SK-MEL-5 (cell line): ENCODE data around the gene PTPN4. TPM values are rescaled to one million over a fixed set of nuclear protein-coding genes. Genes with fewer than 3 reads are reported as not detected.

Source experiments
- DNase-seq: peaks from one replicate; pipeline ENCODE4 v3.0.0-alpha.2; 2016; ENCODE audit warnings: low read depth, low spot score
- in situ Hi-C: cut with HindIII; loops from 2 replicates; pipeline ENCODE4 v1.10.0; 2016; ENCODE audit warnings: low sequenced_read_pairs, high pct_unique_total_duplicates, low pct_unique_long_range_greater_than_20kb
- total RNA-seq: library from RNA; depleted of rRNA; stranded (reverse); fragments of >200 nt; shearing (Covaris generic); gene quantifications from 2 replicates; pipeline ENCODE4 v1.2.3, GENCODE V29; 2014

The PTPN4 gene
- total RNA-seq, 1 experiment from 2014 or later, result 15.7 TPM

DNA sequence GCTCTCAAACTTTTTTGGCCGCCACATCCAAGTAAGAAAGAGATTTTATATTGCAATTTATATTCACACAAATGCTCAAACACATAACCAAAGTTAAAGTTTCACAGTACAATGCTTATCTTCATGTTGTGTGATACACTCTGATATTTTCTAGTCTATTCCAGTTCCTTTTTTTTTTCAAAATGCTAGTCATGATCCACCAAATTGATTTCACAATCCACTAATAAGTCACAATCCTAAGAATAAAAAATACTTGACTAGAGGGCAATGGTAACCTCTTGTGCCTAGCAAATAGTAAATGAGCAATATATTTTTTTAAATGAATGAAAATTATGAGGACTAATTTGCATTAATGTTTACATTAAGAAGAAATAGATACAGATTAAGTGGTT is 5.8 kb upstream of the PTPN4 start:
- DNase-seq, result no peak
- in situ Hi-C loops, result no loop called here

GRCh38 chr2:119755906-119756305 is 3.8 kb upstream of the PTPN4 start:
- in situ Hi-C loops, result no loop called here
- no peak for DNase-seq

GRCh38 chr2:119756837-119757236 is 2.9 kb upstream of the PTPN4 start:
- in situ Hi-C loops, result no loop called here
- DNase-seq, result no peak

DNA sequence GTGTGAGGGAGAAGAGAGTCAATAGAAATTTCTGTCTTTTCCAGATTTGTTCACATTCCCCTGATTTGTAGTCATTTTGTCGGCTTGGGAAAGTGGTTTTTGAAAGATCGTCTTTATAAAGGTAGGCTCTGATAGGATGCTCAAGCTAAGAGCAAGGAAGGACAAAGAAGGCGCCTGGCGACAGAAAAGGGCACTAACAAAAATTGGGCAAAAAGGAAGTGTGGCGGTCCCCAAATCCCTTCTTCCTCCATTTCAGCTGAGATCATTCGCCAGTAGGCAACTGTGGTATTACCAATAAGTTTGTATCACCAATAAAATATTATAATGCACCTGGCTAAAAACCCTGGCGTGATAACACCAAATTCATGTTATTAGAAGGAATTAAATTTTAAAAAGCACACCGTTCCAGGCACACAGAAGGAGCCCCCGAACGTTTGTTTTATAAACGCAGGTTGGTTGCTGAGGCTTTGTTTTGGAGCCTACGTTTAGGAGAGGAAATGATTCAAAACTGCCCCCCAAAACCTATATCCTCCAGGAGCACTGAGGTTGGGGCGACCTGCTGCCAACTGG is 756 bp upstream of the PTPN4 start:
- DNase-seq, result no peak
- in situ Hi-C loops, result no loop called here

DNA sequence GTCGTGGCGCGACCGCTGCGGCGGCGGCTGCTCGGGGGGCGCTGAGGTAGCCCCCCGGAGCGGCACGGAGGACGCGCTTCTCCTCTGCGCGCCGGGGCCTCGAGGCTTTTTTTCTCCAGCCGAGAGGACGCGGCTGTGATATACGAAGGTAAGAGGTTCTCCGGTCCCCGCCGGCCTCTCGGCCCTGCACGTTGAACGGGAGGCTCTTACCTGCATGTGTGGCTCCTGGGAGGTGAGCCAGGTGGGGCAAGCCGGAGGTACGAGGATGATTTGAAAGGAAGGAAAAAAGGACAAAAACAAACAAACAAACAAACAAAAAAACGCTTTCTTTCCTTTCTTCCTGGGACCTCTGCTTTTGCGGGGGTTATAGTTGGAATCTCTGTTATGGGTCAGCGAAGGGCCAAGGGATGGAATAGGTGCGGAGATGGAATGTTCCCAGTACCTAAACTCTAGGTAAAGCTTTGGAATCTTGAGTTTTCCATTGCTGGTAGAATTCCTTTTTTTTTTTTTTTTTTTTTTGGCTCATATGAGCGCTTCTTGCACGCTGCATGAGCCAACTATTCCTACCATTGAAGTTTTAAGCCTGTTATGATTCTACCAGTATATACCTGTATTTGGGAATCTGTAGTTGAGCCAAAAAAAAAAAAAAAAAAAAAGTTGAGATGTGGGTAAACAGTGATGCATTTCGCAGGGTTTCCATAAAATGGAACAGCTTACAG is 674 bp downstream of the PTPN4 start:
- DNase-seq, result no peak
- in situ Hi-C loops, result no loop called here

- in situ Hi-C loops, result no loop called here
- peak; percentile 37 for DNase-seq
Observed at GRCh38 chr2:119760956-119761275, 1.2 kb downstream of the PTPN4 start.

DNA sequence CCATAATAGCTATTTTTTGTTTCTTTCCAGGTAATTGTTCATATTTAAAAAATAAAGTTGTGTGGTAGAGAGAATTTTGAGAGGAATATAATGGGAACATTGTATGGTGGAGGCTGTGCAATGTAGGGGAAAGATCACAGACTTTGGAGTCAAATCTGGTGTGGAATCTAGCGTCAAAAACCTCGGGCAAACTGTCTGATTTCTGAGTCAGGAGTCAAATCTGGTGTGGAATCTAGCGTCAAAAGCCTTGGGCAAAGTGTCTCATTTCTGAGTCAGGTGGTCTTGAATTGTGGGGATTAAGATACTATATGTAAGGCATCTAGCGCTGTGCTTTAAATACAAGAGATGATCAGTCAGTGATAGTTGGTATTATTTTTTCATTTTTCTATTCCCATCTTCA is 5.1 kb downstream of the PTPN4 start:
- no peak for DNase-seq

DNA sequence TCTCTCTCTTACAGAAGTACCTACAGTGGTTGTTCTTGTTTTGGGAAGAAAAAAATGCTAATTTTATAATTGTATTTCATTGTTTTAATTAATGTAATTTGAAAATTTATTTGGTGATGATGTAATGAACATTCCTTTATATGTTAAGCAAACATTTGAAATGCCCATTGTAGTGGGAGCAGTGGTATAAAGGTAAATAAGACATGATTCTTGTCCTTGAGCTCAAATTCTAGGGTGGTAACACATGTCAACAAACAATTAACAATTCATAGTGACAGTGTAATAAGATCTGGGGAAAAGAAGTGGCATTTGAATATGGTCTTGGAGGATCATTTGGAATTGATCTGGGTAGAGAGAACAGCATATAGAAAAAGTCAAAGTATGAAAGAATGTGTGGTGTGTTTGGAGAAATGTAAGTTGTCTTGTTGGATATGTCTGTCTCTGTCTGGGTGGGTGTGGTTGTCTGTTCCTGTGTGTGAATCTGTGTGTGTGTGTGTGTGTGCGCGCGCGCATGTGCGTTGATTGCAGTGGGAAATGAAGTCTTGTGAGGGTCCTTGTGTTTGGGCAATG is 5.8 kb downstream of the PTPN4 start:
- DNase-seq, result no peak
- in situ Hi-C loops, result no loop called here

More for the DNA sequence above, 5.1 kb downstream of the PTPN4 start:
- in situ Hi-C loops, result no loop called here

GRCh38 chr2:119766944-119767343 is 7.2 kb downstream of the PTPN4 start:
- in situ Hi-C loops, result no loop called here
- no peak for DNase-seq

DNA sequence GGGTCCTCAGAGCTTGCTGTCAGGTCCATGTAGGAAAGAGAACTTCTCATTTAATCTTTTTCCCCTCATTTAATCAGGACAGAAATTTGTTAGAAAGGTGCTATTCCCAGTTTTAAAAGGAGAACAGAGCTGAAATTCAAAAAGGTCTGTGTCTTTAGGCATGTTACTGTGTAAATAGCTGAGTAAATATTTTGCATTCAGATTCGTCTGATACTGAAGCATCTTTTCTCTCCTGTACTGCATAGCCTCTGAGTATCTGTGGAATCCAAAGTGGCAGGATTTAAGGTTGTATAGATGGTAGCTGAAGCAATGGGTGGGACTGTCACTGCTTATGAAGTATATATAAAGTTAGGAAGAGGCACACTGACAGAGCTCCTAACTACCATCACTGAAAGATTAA is 9.0 kb downstream of the PTPN4 start:
- in situ Hi-C loops, result no loop called here
- no peak for DNase-seq

- DNase-seq, result no peak
- in situ Hi-C loops, result no loop called here
Observed at GRCh38 chr2:119769645-119770044, 9.9 kb downstream of the PTPN4 start.

- DNase-seq, result no peak
- in situ Hi-C loops, result no loop called here
Observed at GRCh38 chr2:119771331-119771730, 11.6 kb downstream of the PTPN4 start.

DNA sequence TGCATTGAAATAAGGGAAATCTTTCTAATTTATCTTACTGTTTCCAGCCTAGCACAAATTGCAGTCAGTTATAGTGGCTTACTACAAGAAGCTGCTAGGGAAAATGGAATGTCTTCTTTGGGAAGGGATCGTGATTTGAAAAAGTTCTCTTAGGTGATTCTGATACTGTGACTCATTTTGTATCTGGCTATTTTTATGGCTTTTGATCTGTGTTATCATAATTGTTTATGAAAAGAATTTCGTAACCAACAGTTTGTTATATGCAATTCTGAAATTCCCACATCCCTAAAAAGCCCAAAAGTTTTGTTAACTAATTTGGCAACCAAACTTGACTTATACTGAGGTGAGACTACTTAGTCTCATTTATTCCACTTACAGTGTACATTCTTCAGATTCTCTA is 12.4 kb downstream of the PTPN4 start:
- DNase-seq, result no peak
- in situ Hi-C loops, result no loop called here

GRCh38 chr2:119772767-119773166 is 13.0 kb downstream of the PTPN4 start:
- in situ Hi-C loops, result no loop called here
- no peak for DNase-seq

DNA sequence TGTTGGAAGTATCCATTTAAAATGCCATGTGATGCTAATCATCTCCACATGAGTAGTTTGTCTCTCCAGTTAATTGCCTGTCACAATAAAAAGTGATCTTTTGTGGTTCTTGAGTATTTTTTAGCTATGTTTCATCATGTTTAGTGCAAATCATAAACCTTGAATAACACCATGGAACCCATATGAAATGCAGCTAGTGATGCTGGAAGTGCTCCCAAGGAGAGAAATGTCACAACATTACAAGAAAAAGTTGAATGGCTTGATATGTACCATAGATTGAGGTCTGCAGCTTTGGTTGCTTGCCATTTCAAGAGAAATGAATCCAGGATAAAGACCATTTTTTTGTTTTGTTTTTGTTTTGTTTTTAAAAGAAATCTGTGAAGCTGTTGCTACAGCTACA is 14.3 kb downstream of the PTPN4 start:
- in situ Hi-C loops, result no loop called here
- no peak for DNase-seq

- in situ Hi-C loops, result no loop called here
- DNase-seq, result no peak
Observed at GRCh38 chr2:119775102-119775501, 15.4 kb downstream of the PTPN4 start.

DNA sequence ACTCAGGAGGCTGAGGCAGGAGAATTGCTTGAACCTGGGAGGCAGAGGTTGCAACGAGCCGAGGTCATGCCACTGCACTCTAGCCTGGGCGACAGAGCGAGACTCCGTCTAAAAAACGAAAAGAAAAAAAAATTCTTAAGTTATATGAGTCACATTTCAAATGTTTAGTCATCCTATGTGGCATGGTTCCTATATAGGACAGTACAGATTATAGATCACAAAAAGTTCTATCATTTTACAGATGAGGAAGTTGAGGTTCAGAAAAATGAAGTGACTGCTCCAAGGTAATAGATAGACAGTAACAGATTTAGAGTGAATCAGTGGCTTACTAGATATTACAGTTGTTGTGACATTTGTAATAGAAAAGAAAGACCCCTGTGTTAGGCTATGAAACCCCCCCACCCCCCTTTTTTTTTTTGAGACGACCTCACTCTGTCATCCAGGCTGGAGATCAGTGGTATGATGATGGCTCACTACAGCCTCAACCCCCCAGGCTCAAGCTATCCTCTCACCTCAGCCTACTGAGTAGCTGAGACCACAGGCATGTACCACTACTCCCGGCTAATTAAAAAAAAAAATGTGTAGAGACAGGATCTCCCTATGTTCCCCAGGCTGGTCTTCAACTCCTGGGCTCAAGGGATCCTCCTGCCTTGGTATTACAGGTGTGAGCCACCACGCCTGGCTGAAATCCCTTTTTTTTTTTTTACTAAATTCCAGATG is 22.7 kb downstream of the PTPN4 start:
- DNase-seq, result no peak
- in situ Hi-C loops, result no loop called here

- no peak for DNase-seq
- in situ Hi-C loops, result no loop called here
Observed at GRCh38 chr2:119784876-119785275, 25.2 kb downstream of the PTPN4 start.

DNA sequence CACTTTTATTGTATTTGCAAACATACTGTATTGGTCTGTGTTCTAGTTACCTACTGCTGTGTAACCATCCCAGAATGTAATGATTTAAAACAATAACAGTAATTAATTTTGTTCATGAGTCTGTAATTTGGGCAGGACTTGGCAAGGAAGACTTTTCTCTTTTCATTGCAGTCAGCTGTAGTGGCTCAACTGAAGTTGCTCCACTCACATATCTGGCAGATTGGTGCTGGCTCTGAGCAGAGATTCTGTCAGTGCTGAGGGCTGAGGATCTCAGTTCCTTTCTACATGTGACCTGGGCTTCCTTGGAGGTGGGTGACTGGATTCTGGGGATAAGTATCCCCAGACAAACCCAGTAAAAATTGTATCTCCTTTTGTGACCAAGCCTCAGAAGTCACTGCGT is 26.6 kb downstream of the PTPN4 start:
- no peak for DNase-seq
- in situ Hi-C loops, result no loop called here
